OCI-LY1 (cell line): Measurements from ENCODE around the gene HORMAD2.

Source experiments
- H2AFZ ChIP-seq: fragments of 200-600 bp; sonication (generic), shearing (Covaris generic); 2 replicates; pipeline ENCODE4 v1.6.0; 2014; ENCODE audit warnings: antibody characterized with exemption, mild to moderate bottlenecking, low read length
- H3F3A ChIP-seq: fragments of 200-600 bp; sonication (generic), shearing (Covaris generic); 2 replicates; pipeline ENCODE4 v1.6.0; 2014; ENCODE audit warnings: mild to moderate bottlenecking, antibody characterized with exemption, low read length, moderate library complexity; ENCODE audit not compliant: insufficient read depth
- H3K27ac ChIP-seq: fragments of 200-600 bp; sonication (generic); 2 replicates; pipeline ENCODE4 v1.5.1; 2014; ENCODE audit warnings: low read length, mixed run types, mild to moderate bottlenecking, low read depth; ENCODE audit not compliant: poor library complexity, severe bottlenecking
- H3K27me3 ChIP-seq: fragments of 200-600 bp; sonication (generic); 2 replicates; pipeline ENCODE4 v1.6.0; 2014; ENCODE audit warnings: antibody characterized with exemption, mild to moderate bottlenecking, low read length, moderate library complexity; ENCODE audit not compliant: insufficient read depth
- H3K36me3 ChIP-seq: fragments of 200-600 bp; sonication (generic); 2 replicates; pipeline ENCODE4 v1.6.1; 2014; ENCODE audit warnings: mild to moderate bottlenecking, antibody characterized with exemption, low read length, moderate library complexity, mixed read lengths; ENCODE audit not compliant: insufficient read depth
- H3K4me1 ChIP-seq: fragments of 200-600 bp; sonication (generic); 2 replicates; pipeline ENCODE4 v1.5.1; 2014; ENCODE audit warnings: mild to moderate bottlenecking, low read length, moderate library complexity; ENCODE audit not compliant: insufficient read depth, severe bottlenecking
- H3K4me2 ChIP-seq: fragments of 200-600 bp; sonication (generic), shearing (Covaris generic); 2 replicates; pipeline ENCODE4 v1.6.1; 2014; ENCODE audit warnings: low read length
- H3K4me3 ChIP-seq: fragments of 200-600 bp; sonication (generic); 2 replicates; pipeline ENCODE4 v1.5.1; 2014; ENCODE audit warnings: low read length, low read depth, mild to moderate bottlenecking, mixed read lengths; ENCODE audit not compliant: poor library complexity, severe bottlenecking
- H3K79me2 ChIP-seq: fragments of 200-600 bp; shearing (Covaris generic); 2 replicates; pipeline ENCODE4 v1.6.1; 2016; ENCODE audit warnings: mixed run types, low read length, mixed read lengths; ENCODE audit not compliant: insufficient read depth
- H3K9ac ChIP-seq: fragments of 200-600 bp; sonication (generic), shearing (Covaris generic); 2 replicates; pipeline ENCODE4 v1.6.1; 2014; ENCODE audit warnings: mild to moderate bottlenecking, low read length, mixed read lengths
- H3K9me2 ChIP-seq: fragments of 200-600 bp; sonication (generic), shearing (Covaris generic); 2 replicates; pipeline ENCODE4 v1.6.1; 2014; ENCODE audit warnings: low read depth, mild to moderate bottlenecking, low read length, mixed read lengths
- H3K9me3 ChIP-seq: fragments of 200-600 bp; shearing (Covaris generic); 2 replicates; pipeline ENCODE4 v1.6.1; 2014; ENCODE audit warnings: low read length, mixed read lengths
- H4K20me1 ChIP-seq: fragments of 200-600 bp; sonication (generic), shearing (Covaris generic); 2 replicates; pipeline ENCODE4 v1.6.0; 2016; ENCODE audit warnings: mild to moderate bottlenecking, low read length; ENCODE audit not compliant: insufficient read depth
- CTCF ChIP-seq: fragments of 200-600 bp; sonication (generic), shearing (Covaris generic); IDR thresholded peaks from 2 replicates; pipeline ENCODE4 v1.5.1; 2017; ENCODE audit warnings: mild to moderate bottlenecking, antibody characterized with exemption, low read length, moderate library complexity, mixed read lengths
- EZH2 ChIP-seq: fragments of 200-600 bp; sonication (generic), shearing (Covaris generic); IDR thresholded peaks from 2 replicates; pipeline ENCODE4 v1.8.0; 2017; ENCODE audit warnings: borderline replicate concordance, mixed run types, mild to moderate bottlenecking, antibody characterized with exemption, low read length, moderate library complexity, mixed read lengths

HORMAD2 gene

DNA sequence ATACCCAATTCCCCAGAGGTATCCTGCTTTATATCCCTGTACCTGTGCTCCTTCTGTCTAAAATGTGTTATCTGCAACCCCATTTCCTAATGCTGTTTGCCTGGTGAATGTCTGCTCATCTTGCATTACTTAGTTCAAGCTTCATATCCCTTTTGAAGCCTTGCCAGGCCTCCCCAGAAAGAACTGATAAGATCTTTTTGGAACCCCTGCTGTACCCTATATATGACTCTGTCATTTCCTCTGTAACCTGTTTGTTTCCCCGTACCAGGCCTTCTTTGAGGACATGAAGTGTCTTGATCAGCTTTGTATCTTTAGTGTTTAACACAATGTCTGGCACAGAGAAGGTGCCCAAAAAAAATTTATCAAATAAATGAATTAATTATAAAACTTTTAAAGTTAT lies 88.7 kb downstream of the HORMAD2 start:
- TF ChIP-seq CTCF (no peak), EZH2 (no peak)
- Histone ChIP-seq H3K79me2 (no peaks in the 10 kb centered on the region), H3K27me3 (peaks cover 12% of the 10 kb centered on the region), H3K4me1 (no peaks in the 10 kb centered on the region), H3K27ac (no peak overlapping the region), H3K4me2 (no peak overlapping the region), H2AFZ (no peak overlapping the region), H3K36me3 (no peaks in the 10 kb centered on the region), H3F3A (no peaks in the 10 kb centered on the region), H3K9ac (no peak overlapping the region), H3K9me3 (no peaks in the 10 kb centered on the region), H3K4me3 (no peak overlapping the region), H3K9me2 (no peaks in the 10 kb centered on the region), H4K20me1 (no peaks in the 10 kb centered on the region)

GRCh38 chr22:30170129-30170528 lies 89.9 kb downstream of the HORMAD2 start:
- Histone ChIP-seq H3K4me1 (no peaks in the 10 kb centered on the region), H2AFZ (no peak overlapping the region)

DNA sequence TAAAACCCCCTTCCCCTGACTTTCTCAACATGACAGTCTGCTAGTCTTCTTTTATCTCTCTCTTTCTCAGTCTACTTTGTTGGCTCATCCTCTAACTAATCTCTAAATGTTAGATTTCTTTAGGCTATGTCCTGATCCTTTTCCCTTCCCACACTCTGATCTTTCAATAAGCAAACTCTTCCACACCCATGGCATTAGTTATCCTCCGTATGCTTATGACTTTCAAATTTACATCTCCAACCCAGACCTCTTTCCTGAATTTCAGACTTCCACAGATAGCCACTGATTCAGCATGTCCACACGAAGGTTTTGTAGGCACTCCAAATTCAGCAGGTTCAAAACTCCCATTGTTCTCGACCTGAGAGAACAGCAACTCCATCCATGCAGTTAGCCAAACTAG lies 90.7 kb downstream of the HORMAD2 start:
- H3K36me3 ChIP-seq: no peaks in the 10 kb centered on the region
- no peaks in the 10 kb centered on the region for H3K9me2 ChIP-seq
- no peak overlapping the region for H2AFZ ChIP-seq
- no peak overlapping the region for H3K9ac ChIP-seq
- no peaks in the 10 kb centered on the region for H3K4me1 ChIP-seq
- no peak overlapping the region for H3K4me2 ChIP-seq
- H3K79me2 ChIP-seq: no peaks in the 10 kb centered on the region
- H4K20me1 ChIP-seq: no peaks in the 10 kb centered on the region
- H3K4me3 ChIP-seq: no peak overlapping the region
- H3K9me3 ChIP-seq: no peaks in the 10 kb centered on the region
- no peak overlapping the region for H3K27ac ChIP-seq
- TF ChIP-seq CTCF (no peak), EZH2 (no peak)
- H3F3A ChIP-seq: no peaks in the 10 kb centered on the region
- peaks cover 12% of the 10 kb centered on the region; the same call in 1 of the 2 replicates for H3K27me3 ChIP-seq

More at GRCh38 chr22:30170129-30170528, 89.9 kb downstream of the HORMAD2 start:
- H4K20me1 ChIP-seq: no peaks in the 10 kb centered on the region
- no peak overlapping the region for H3K4me3 ChIP-seq
- H3F3A ChIP-seq: no peaks in the 10 kb centered on the region
- no peaks in the 10 kb centered on the region for H3K79me2 ChIP-seq
- H3K27me3 ChIP-seq: peaks cover 12% of the 10 kb centered on the region
- H3K9ac ChIP-seq: no peak overlapping the region
- H3K9me2 ChIP-seq: no peaks in the 10 kb centered on the region
- no peak for TF ChIP-seq EZH2
- TF ChIP-seq CTCF: no peak
- no peaks in the 10 kb centered on the region for H3K36me3 ChIP-seq
- no peaks in the 10 kb centered on the region for H3K9me3 ChIP-seq
- H3K4me2 ChIP-seq: no peak overlapping the region
- no peak overlapping the region for H3K27ac ChIP-seq
